Sigmoid colon (tissue), 7 donors: ENCODE results near the gene SLC23A3. TPM values are rescaled to one million over a fixed set of nuclear protein-coding genes. Genes with fewer than 3 reads are reported as not detected.

Source experiments
- DNase-seq: peaks from one replicate; pipeline ENCODE4 v3.0.0-alpha.2; 2019
- H3K27ac ChIP-seq, 4 donors: fragments of 200-600 bp; sonication (generic); one replicate each; pipeline ENCODE4 v1.5.1; 2016 to 2019; ENCODE audit warnings: mild to moderate bottlenecking in 1 of 4
- H3K27me3 ChIP-seq, 3 donors: fragments of 200-600 bp; sonication (generic); one replicate each; pipeline ENCODE4 v1.5.1; 2019; ENCODE audit warnings: mild to moderate bottlenecking in 1 of 3
- H3K36me3 ChIP-seq, 4 donors: fragments of 200-600 bp; sonication (generic); one replicate each; pipeline ENCODE4 v1.5.1; 2016 to 2019
- H3K4me1 ChIP-seq, 4 donors: fragments of 200-600 bp; sonication (generic); one replicate each; pipeline ENCODE4 v1.5.1; 2017 to 2019
- H3K4me3 ChIP-seq, 4 donors: fragments of 200-600 bp; sonication (generic); one replicate each; pipeline ENCODE4 v1.5.1; 2017 to 2019; ENCODE audit warnings: mild to moderate bottlenecking in 2 of 4, moderate library complexity in 1 of 4
- H3K9me3 ChIP-seq, 4 donors: fragments of 200-600 bp in 3 of 4; sonication (generic) in 3 of 4; one replicate each; pipeline versions ENCODE4 v1.5.1 to v1.6.1; 2013 to 2019
- CTCF ChIP-seq, 4 experiments: fragments of 450-650 bp in 3 of 4; fragments of 200-600 bp in 1 of 4; IDR thresholded peaks; one replicate each; pipeline ENCODE4 v1.5.1; 2016 to 2019; ENCODE audit warnings: antibody characterized with exemption in 4 of 4, mild to moderate bottlenecking in 3 of 4, moderate library complexity in 2 of 4
- EP300 ChIP-seq, 4 donors: sonication (generic); formaldehyde crosslinking; IDR thresholded peaks; one replicate each; pipeline ENCODE4 v1.6.1; 2017; ENCODE audit warnings: antibody characterized with exemption in 4 of 4
- POLR2A ChIP-seq, 2 donors: fragments of 450-650 bp; IDR thresholded peaks; one replicate each; pipeline ENCODE4 v1.6.1; 2016; ENCODE audit warnings: antibody characterized with exemption in 2 of 2, mild to moderate bottlenecking in 2 of 2, moderate library complexity in 2 of 2
- POLR2AphosphoS5 ChIP-seq, 4 donors: sonication (generic); formaldehyde crosslinking; IDR thresholded peaks; one replicate each; pipeline ENCODE4 v1.6.1; 2017; ENCODE audit warnings: antibody characterized with exemption in 4 of 4
- WGBS, 2 donors: extraction: QIAGEN DNeasy Blood & Tissue Kit; methylation state at CpG; one replicate each; pipeline ENCODE4 v1.1.7; 2013; 5-methylcytosine and 5-hydroxymethylcytosine counted together
- intact Hi-C: fragments of 100-400 bp; cut with DNase I; formaldehyde crosslinking; loops from one replicate; pipeline ENCODE4 v1.15.1; 2023
- polyA plus RNA-seq, 3 donors: library from polyadenylated mRNA; stranded (reverse); fragments of 200-250 nt; gene quantifications; one replicate each; pipeline ENCODE4 v1.2.3, GENCODE V29; 2013
- total RNA-seq, 4 donors: library from RNA; depleted of rRNA; stranded (reverse); fragments of >200 nt; gene quantifications; one replicate each; pipeline ENCODE4 v1.1.0, GENCODE V29; 2016
- donor health status: healthy with polysubstance abuse.
- donor health status: Bipolar disorder and iron deficiency.
- donor health status: healthy.

SLC23A3 gene
- total and polyA plus RNA-seq, 7 donors, result 0.14 to 6.5 (median 0.99) TPM

- intact Hi-C loops, result no loop called here
- H3K36me3 ChIP-seq, result peaks cover 9 to 58% (median 34%) of the 10 kb centered on the region in 4 donors
Measured at GRCh38 chr2:219209236-219210195, 39.7 kb upstream of the SLC23A3 start.

GRCh38 chr2:219207884-219208740 lies 38.3 kb upstream of the SLC23A3 start:
- intact Hi-C loops, result loop anchor here (1.0 kb wide), 2 partner anchors 9 to 48 kb away; partner anchors contain the start of gene NHEJ1
- Histone ChIP-seq H3K4me3 (peak overlapping the region in 1 of 4 donors; percentile 66), H3K27ac (peak overlapping the region; percentile 93 to 97 (median 96)), H3K9me3 (no peaks in the 10 kb centered on the region), H3K27me3 (no peaks in the 10 kb centered on the region), H3K4me1 (peaks cover 0 to 22% (median 19%) of the 10 kb centered on the region in 4 donors), H3K36me3 (peaks cover 6 to 44% (median 24%) of the 10 kb centered on the region in 4 donors)
- peak; percentile 55 for DNase-seq
- no peak for TF ChIP-seq POLR2A (IDR thresholded peaks at IDR 0.05)
- 66 to 75% methylated on average over 17 of the region's 17 CpGs for WGBS, 2 donors

More at GRCh38 chr2:219209236-219210195, 39.7 kb upstream of the SLC23A3 start:
- Histone ChIP-seq H3K4me3 (no peak overlapping the region), H3K4me1 (peaks cover 0 to 22% (median 19%) of the 10 kb centered on the region in 4 donors), H3K9me3 (no peaks in the 10 kb centered on the region), H3K27me3 (no peaks in the 10 kb centered on the region), H3K27ac (no peak overlapping the region)
- TF ChIP-seq EP300 (IDR thresholded peaks at IDR 0.05) (no peak), POLR2A (IDR thresholded peaks at IDR 0.05) (no peak), POLR2AphosphoS5 (IDR thresholded peaks at IDR 0.05) (no peak), CTCF (IDR thresholded peaks at IDR 0.05) (no peak)
- 71 to 87% methylated on average over 18 of the region's 18 CpGs for WGBS, 2 donors
- peak; percentile 63 for DNase-seq

- Histone ChIP-seq H3K27me3 (no peaks in the 10 kb centered on the region), H3K4me3 (peak overlapping the region; percentile 62 to 76 (median 68)), H3K4me1 (peaks cover 0 to 22% (median 19%) of the 10 kb centered on the region in 4 donors), H3K9me3 (no peaks in the 10 kb centered on the region), H3K36me3 (peaks cover 0 to 36% (median 16%) of the 10 kb centered on the region in 4 donors), H3K27ac (peak overlapping the region; percentile 93 to 97 (median 96))
- peak; percentile 66 for DNase-seq
- no peak for TF ChIP-seq POLR2A (IDR thresholded peaks at IDR 0.05)
- no peak for TF ChIP-seq POLR2AphosphoS5 (IDR thresholded peaks at IDR 0.05)
- intact Hi-C loops, result loop anchor here (1.0 kb wide), 2 partner anchors 10 to 47 kb away; partner anchors contain the start of gene NHEJ1
- WGBS, 2 donors, result 17 to 23% methylated on average over 22 of the region's 22 CpGs
Measured at GRCh38 chr2:219207134-219207883, 37.5 kb upstream of the SLC23A3 start.

- WGBS, 2 donors, result 0 to 1% methylated on average over 76 of the region's 76 CpGs
- peak within 1 kb of the TSS; percentile 93 to 97 (median 96) for H3K27ac ChIP-seq
- peak; percentile 97 for DNase-seq
- H3K9me3 ChIP-seq, result no peaks in the 10 kb centered on the region
- H3K4me3 ChIP-seq, result peak within 1 kb of the TSS; percentile 62 to 76 (median 68)
- peaks cover 0 to 22% (median 19%) of the 10 kb centered on the region in 4 donors for H3K4me1 ChIP-seq
- intact Hi-C loops, result loop anchor here (1.0 kb wide), 3 partner anchors 11 to 46 kb away; partner anchors contain the start of gene NHEJ1
- no peak for TF ChIP-seq EP300 (IDR thresholded peaks at IDR 0.05)
- peak in 3 of 4 experiments; percentile 4 to 24 (median 9) for TF ChIP-seq CTCF (IDR thresholded peaks at IDR 0.05)
- peak; percentile 90 to 96 for TF ChIP-seq POLR2A (IDR thresholded peaks at IDR 0.05)
- peak; percentile 96 to 99 (median 98) for TF ChIP-seq POLR2AphosphoS5 (IDR thresholded peaks at IDR 0.05)
- H3K36me3 ChIP-seq, result peaks cover 0 to 31% (median 13%) of the 10 kb centered on the region in 4 donors
- H3K27me3 ChIP-seq, result no peaks in the 10 kb centered on the region
Measured at GRCh38 chr2:219206328-219207133, 36.7 kb upstream of the SLC23A3 start, which contains the start of gene ZFAND2B. ZFAND2B (plus strand) TSS chr2:219206782; CDS start chr2:219206988, 206 bp downstream.
